NCI-H187 treated with DMSO at 0.1 percent for 48 hours (cell line): ENCODE results near the gene CERT1.

Source experiments
- DNase-seq: peaks from one replicate; lab custom pipeline; 2025; lab: John Stamatoyannopoulos, UW

Gene CERT1

GRCh38 chr5:75389430-75389829 is 122.0 kb downstream of the CERT1 start:
- DNase-seq = no peak

- DNase-seq = no peak
Observed at GRCh38 chr5:75387806-75388205, 123.6 kb downstream of the CERT1 start.

GRCh38 chr5:75384218-75384617 is 127.2 kb downstream of the CERT1 start:
- DNase-seq = no peak

GRCh38 chr5:75381456-75381855 is 130.0 kb downstream of the CERT1 start:
- no peak for DNase-seq

GRCh38 chr5:75380099-75380498 is 131.3 kb downstream of the CERT1 start:
- DNase-seq = no peak

- no peak for DNase-seq
Observed at GRCh38 chr5:75375414-75375813, 136.0 kb downstream of the CERT1 start.

GRCh38 chr5:75374394-75374814 is 137.0 kb downstream of the CERT1 start:
- DNase-seq = no peak

GRCh38 chr5:75373862-75374261 is 137.6 kb downstream of the CERT1 start:
- no peak for DNase-seq

- no peak for DNase-seq
Observed at GRCh38 chr5:75368391-75368790, 143.0 kb downstream of the CERT1 start.

GRCh38 chr5:75367401-75367800 is 144.0 kb downstream of the CERT1 start:
- DNase-seq = no peak

- no peak for DNase-seq
Observed at GRCh38 chr5:75366787-75367186, 144.6 kb downstream of the CERT1 start.

GRCh38 chr5:75365740-75366139 is 145.7 kb downstream of the CERT1 start:
- no peak for DNase-seq

- DNase-seq = no peak
Observed at GRCh38 chr5:75364571-75365280, 146.7 kb downstream of the CERT1 start.

- no peak for DNase-seq
Observed at GRCh38 chr5:75363726-75364495, 147.5 kb downstream of the CERT1 start.

- no peak for DNase-seq
Observed at GRCh38 chr5:75363111-75363510, 148.3 kb downstream of the CERT1 start.

- no peak for DNase-seq
Observed at GRCh38 chr5:75362474-75362975, 148.9 kb downstream of the CERT1 start.

- DNase-seq = no peak
Observed at GRCh38 chr5:75361310-75361709, 150.1 kb downstream of the CERT1 start.

GRCh38 chr5:75358117-75358516 is 153.3 kb downstream of the CERT1 start:
- no peak for DNase-seq

GRCh38 chr5:75356719-75357118 is 154.7 kb downstream of the CERT1 start:
- DNase-seq = no peak

GRCh38 chr5:75355236-75355635 is 156.2 kb downstream of the CERT1 start:
- DNase-seq = no peak

- no peak for DNase-seq
Observed at GRCh38 chr5:75351139-75351926, 160.1 kb downstream of the CERT1 start.

GRCh38 chr5:75349663-75350062 is 161.8 kb downstream of the CERT1 start:
- DNase-seq = no peak

GRCh38 chr5:75348241-75348640 is 163.2 kb downstream of the CERT1 start:
- DNase-seq = no peak
